AG08396 (cell line): Measurements from ENCODE around the gene EXD3.

Experiments used
- DNase-seq: peaks from one replicate; pipeline ENCODE4 v3.0.0; 2012; ENCODE audit warnings: low spot score, mixed read lengths

Gene EXD3

DNA sequence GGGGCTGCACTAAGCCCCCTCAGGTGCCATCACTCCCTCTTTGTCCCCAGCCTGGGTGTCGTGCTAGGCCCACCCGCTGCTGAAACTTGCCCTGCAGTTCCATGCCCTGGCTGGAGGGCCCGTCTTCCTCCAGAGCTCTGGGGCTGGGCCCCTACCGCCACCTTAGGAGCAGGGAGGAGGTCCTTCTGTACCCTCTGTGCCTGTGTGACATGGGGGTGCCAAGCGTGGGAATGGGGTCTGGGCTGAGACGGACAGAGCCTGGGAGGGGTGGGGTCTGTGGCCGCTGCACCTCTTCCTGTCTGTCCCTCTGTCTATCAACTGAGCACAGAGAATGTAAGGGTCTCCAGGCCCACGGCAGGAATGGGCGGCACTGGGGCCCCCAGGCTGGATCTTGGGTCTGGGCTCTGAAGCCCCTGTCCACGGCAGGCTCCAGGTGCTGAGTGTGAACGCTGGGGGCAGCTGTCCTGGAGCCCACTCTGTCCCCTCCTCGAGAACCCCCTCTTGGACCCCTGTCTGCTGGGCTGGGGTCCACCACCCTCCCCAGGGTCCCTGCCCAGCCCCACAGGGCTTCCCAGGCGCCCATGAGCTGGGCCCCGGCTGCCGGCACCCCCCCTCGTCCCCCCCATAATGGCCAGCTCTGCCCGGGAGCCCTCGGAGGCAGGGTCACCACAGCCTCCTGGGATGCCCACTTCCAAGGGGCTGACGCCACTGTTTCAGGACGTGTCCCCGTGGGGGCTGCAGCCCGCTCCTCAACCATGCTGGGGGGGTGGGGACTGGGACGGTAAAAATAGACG, 105.0 kb downstream of the EXD3 start:
- peak; percentile 20 for DNase-seq

DNA sequence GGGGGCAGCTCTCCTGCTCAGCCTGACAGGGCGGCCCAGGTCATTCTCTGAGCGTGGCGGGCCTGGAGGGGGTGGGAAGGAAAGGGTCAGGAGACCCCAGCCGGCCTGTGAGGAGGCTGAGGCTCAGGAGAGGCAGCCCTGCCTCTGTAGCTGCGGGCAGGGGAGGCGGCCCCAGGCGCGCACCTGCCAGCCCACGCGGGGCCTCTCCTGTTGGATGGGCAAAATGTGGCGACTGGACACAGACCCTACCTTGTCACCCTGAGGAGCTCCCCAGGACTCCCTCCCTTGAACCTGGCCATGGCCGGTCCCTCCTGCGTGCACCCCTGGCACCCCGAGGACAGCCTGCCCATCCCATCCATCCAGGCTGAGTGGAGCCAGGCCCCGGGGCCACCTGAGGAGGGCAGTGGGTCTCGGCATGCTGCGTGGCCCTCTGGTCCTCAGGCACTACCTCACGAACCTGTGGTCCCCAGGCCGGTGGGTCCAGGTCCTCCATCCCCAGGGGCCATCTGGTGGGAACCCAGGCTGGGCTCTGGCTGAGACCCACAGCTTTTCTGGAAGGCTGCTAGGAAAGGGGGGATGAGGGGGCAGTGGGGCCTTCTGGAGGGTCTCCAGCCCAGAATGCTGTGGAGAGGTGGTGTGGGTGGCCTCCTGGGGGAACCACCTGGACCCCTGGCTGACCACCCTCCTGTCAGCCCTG, 105.8 kb downstream of the EXD3 start:
- DNase-seq: peak; percentile 13

- peak; percentile 87 for DNase-seq
These were observed 106.7 kb downstream of the EXD3 start for GRCh38 chr9:137316012-137316981.

GRCh38 chr9:137315581-137316011, 107.4 kb downstream of the EXD3 start:
- peak; percentile 33 for DNase-seq

DNA sequence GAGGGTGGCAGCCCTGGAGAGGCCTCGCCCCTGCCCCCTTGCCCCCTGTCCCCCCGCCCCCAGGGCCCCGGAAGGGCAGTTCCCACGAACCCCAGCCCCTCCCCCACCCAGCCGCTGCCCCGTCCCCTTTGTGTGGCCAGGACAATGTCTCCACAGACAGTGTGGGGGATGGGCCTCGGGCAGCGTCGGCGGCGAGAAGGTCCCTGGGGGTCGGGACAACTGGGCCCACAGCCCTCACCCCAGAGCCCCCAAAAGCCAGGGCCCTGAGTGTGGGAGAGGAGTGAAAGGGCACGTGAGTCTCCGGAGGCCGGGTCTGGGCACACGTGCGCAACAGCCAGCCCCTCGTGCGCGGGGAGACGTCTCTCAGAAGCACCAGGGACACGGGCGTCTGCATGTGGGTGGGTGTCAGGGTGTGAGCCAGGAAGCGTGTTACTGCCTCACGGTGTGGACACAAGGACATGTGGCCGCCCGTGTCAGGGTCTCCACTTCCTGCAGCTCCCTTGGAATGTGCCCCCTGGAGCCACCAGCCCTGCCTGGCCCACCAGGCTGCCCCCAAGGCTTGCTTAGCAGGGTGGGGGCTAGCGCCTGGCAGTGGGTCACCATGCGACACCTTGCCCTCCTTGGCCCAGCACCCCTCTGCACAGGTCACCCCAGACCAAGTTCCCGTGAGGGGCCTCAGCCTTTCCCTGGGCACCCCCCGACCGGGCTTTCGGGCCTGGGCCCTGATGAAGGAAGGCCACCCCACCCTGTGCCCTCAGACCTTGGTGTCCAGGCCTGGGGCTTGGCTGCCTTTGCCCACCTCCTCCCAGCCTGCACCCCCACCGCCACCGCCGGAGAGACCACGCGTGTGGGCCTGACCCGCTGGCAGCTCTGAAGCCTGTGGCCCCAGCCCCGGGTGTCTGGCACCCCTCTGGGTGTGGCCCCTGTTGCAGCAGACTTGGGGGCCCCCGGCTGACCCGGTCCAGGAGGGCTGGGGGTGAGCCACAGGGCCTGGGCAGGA, 108.1 kb downstream of the EXD3 start:
- peak; percentile 16 for DNase-seq

DNA sequence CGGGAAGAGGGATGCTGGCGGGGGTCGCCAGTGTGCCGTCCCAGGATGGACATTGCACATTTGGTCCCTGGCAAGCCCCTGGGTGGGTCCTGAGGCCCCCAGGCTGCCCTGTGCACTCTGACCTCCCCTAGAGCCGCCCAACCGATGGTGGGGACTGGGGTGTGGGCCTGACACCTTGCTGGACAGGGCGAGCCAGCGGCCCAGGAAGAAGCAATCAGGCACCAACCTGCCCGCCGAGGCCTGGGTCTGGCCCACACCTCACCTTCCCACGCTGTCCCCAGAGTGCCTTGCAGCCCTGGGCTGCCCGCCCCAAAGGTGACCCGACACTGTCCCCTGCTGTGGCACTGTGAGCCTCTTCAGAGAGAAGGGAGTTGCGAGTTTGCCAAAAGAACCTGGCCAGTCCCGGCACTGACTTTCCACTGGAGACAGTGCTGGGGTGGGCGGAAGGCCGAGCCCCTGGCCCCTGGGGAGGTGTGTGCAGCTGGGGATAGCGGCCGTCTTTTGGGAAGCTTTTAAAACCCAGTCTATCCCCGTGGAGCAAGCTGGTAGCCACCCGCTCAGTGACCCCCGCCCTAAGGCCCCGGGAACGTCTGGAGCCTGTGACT, 108.9 kb downstream of the EXD3 start:
- peak; percentile 8 for DNase-seq

GRCh38 chr9:137313326-137313936, 109.5 kb downstream of the EXD3 start:
- peak; percentile 26 for DNase-seq

DNA sequence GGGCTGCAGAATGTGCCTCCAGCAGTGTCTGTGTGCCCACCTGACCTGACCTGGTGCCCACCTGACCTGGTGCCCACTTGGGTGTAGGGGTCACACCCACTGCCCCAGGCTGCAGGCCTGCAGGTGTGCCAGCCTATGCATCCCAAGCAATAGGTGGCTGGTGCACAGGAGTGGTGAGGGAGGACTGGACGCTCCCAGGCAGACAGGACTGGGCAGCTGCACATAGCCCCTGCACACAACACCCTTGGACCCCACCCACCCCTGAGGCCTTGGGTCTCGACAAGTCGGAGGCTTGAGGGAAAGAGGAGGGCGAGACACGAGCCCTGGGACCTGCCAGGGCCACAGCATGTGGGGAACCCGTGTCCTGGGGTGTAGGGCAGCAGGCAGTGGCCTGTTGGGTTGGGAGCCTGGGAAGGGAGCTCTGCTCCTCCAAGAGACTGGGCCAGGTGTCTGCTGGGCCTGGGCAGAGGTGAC, 110.1 kb downstream of the EXD3 start:
- DNase-seq: peak; percentile 12

GRCh38 chr9:137311986-137312851, 110.7 kb downstream of the EXD3 start:
- DNase-seq: peak; percentile 37

DNA sequence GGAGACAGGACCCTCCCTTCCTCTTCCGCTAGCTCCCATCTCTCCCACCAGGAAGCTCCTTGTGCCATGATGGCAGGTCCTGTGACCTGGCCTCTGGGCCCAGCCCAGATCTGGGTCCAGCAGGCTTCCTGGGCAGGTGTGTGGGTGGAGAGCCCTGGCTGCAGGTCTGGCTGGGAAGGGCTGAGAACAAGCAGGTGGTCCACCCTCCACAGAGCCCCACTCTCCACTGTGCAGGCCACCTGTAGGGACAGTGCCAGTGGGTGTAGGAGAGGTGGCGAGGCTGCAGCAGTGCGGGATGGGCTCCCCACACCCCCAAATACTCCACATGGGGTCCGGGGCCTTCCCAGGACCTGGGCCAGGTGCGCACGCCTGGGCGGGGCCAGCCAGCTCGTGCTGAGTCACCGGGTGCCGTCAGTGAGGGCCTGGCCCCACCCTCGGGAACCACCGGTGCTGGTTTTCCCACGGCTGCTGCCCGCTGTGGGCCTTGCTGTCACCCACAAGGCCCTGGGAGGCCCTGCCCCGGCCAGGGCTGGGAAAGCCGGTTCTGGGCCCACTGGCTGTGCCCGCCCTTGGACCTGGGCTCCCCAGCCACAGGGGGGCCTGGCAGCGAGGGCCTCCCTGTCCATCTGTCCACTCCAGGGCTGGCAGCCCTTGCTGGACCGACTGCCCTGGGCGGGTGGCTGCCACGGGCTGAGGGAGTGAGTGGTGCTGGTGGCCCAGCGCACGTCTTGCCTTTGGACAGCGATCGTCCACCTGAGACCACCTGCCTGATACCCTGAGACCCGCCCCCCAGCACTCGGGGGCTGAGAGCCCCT, 111.6 kb downstream of the EXD3 start:
- peak; percentile 38 for DNase-seq

DNA sequence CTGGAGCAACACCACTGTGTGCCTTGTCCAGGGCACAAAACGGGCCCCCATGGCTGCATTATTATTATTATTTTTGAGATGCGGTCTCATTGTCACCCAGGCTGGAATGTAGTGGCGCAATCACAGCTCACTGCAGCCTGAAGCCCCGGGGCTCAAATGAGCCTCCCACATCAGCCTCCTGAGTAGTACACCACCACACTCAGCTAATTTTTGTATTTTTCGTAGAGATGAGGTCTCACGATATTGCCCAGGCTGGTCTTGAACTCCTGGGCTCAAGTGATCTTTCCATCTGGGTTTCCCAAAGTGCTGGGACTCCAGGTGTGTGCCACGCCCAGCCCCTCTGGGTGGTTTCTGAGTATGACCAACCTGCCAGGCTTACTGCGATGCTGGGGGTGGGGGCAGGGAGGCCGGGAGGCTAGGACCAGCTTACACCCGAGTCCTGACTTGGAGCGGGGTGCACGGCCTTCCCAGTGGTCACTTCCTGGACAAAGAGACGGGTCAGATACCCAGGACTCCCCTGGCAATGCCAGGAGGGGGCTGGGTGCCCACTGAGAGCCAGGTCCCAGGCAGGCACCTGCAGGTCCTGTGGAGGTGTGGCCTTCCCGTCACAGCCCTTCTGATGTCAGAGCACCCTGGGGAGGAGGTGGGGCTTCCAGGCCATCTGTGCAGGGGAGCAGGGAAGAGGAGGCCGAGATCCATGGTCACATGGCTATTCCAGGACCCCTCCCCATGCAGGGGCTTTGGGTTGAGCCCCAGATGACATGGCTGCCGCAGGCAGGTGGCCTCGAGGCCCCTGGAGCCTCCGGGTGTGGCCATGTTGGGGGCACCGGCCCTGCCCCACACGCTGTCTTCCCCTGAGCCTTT, 112.5 kb downstream of the EXD3 start:
- peak; percentile 8 for DNase-seq

- peak; percentile 5 for DNase-seq
These were observed 113.4 kb downstream of the EXD3 start for GRCh38 chr9:137309368-137310188.

DNA sequence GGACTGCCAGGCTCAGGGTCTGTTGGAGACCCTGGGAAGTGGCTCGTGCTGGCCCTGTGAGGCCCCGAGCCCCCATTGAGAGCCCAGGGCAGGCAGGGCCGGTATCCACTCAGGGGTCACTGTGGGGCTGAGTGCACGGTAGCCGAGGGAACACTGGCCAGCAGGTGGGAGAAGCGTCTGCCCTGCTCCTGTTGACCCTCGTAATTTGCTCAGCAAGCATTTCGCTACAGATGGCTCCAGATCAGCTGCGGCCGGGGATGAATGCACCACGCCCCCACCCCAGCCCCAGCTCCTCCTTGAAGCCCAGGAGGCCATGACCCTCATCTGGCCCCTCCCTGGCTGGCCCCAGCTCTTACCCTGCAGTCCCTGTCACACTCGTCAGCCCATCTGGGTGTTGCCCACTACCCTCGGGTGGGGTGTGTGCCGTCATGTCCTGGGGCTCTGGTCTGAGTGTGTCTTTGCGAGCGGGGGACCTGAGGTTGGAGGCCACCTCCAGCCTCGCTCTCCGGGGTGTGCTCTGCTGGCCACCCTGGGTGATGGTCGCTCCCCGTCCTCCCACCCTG, 114.8 kb downstream of the EXD3 start:
- DNase-seq: no peak

DNA sequence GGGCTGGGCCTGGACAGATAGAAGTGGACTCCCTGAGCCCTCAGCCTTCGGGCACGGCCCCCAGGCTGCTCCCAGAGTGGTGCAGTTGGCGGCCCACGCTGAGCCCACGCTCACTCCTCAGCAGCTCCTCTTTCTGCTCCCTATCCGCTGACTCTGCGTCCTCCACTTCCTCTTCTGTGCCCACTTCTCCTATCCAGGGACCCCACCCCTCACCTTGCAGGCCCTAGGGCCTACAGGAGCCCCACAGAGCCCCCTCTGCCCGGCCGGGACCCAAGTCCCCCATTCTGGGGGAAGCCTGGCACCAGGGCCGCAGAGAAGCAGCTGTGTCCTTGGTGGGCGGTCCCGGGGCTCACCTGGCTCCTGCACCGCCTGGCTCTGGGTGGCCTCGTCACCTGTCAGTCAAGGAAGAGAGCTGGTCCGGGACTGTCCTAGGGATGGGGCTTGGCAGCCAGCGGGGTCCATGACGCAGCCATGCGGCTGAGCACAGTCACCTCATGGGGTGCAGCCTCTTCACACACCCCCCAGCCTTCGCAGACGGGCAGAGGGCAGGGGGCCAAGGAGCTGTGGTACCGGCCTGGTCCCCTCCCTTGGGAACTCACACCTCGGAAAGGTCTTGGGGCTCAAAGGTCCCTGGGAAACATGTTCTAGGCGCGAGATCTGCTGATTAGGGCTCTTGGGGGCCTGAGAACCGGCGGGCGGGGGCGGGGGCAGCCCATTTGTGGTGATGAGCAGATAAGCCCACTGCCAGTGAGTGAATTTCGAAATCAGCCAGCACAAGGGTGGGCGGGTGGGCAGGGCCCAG, 115.5 kb downstream of the EXD3 start:
- DNase-seq: no peak

DNA sequence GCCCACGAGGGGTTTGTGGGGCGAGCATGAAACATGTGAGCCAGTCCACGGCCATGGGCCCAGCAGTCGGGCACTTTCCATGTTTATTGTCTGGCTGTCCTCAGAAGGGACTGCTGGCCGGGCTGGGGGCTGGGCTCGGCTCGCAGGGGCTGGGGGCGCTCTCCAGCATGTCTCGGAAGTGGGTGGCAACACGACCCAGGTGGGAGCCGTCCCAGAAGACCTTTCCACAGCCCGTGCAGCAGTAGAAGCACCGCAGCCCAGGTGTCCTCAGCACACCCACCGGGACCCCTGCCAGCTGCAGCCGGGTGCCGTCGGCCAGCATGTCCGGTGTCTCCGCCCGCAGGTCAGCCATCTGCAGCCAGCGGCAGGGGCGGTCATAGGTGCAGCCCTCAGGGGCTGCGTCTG, 116.1 kb downstream of the EXD3 start:
- DNase-seq: no peak
